ENCODE results near the gene DNMBP.

DNMBP gene

DNA sequence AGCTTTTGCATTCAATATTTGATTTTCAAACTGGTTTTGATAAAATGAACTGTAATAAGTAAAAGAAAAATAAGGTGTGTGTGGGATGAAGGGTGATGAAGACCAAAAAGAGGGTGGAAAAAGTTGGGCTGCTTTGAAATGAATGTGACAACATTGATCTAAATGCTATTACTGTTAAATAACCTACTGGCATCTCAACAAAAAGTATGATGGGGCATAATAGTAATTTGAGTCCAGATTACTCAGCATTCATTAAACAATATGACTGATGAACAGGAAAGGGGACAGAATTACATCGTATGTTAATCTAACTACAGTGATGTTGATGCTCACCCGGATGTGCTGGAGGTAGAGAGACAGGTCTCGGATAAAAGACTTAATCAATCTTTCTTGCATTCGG, 115.1 kb downstream of the DNMBP start:
- TF ChIP-seq SIN3A (IDR thresholded peaks at IDR 0.05; ENCODE audit: borderline replicate concordance, insufficient read depth, low read length) (no peak), POLR2AphosphoS5 (IDR thresholded peaks at IDR 0.05; ENCODE audit: low read depth, low read length) (no peak), TAF1 (IDR thresholded peaks at IDR 0.05; ENCODE audit: borderline replicate concordance, insufficient read depth, low read length) (no peak), FOXP2 (optimal IDR thresholded peaks at IDR 0.05; ENCODE audit: borderline replicate concordance, extremely low read depth, extremely low read length, insufficient read depth) (no peak)
- TF ChIP-seq, protein P1, sequence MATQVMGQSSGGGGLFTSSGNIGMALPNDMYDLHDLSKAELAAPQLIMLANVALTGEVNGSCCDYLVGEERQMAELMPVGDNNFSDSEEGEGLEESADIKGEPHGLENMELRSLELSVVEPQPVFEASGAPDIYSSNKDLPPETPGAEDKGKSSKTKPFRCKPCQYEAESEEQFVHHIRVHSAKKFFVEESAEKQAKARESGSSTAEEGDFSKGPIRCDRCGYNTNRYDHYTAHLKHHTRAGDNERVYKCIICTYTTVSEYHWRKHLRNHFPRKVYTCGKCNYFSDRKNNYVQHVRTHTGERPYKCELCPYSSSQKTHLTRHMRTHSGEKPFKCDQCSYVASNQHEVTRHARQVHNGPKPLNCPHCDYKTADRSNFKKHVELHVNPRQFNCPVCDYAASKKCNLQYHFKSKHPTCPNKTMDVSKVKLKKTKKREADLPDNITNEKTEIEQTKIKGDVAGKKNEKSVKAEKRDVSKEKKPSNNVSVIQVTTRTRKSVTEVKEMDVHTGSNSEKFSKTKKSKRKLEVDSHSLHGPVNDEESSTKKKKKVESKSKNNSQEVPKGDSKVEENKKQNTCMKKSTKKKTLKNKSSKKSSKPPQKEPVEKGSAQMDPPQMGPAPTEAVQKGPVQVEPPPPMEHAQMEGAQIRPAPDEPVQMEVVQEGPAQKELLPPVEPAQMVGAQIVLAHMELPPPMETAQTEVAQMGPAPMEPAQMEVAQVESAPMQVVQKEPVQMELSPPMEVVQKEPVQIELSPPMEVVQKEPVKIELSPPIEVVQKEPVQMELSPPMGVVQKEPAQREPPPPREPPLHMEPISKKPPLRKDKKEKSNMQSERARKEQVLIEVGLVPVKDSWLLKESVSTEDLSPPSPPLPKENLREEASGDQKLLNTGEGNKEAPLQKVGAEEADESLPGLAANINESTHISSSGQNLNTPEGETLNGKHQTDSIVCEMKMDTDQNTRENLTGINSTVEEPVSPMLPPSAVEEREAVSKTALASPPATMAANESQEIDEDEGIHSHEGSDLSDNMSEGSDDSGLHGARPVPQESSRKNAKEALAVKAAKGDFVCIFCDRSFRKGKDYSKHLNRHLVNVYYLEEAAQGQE (IDR thresholded peaks at IDR 0.05; ENCODE audit: insufficient read depth in 1 of 2, low read depth in 2 of 2, low read length in 2 of 2): no peak

DNA sequence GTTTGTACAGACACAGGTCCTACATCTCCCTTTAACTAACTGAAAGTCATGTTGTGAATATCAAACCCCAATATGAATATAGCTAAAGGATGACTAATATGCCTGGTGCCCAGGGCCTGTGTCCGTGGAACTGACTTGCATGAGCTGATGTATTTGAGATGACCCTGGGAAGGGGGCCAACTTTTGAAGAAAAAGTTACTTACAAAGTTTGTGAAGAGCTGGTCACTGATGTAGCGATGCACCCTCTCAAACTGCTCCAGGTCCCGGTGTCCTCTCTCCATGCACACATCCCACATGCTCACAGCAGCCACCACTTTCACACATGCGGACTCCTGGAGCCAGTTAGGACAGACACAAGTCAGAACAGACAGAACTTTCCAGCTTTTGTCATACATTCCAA, 121.1 kb downstream of the DNMBP start:
- TF ChIP-seq FOXP2 (optimal IDR thresholded peaks at IDR 0.05; ENCODE audit: borderline replicate concordance, extremely low read depth, extremely low read length, insufficient read depth): no peak

DNA sequence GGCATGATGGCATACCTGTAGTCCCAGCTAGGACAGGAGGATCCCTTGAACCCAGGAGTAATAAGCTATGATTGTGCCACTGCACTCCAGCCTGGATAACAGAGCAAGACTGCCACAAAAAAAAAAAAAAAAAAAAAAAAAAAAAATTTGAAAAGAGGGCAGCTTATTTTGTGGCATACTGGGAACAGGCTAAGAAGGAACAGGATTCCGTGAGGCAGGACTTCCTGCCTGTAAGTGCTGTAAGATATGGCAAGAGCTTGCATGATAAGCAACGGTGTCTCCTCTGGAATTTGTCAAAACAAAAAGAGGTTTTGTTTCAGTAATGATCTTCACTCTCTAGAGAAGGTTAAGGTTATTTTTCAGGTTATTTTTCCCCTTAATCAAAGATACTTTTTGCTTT, 126.2 kb downstream of the DNMBP start:
- TF ChIP-seq SIN3A (IDR thresholded peaks at IDR 0.05; ENCODE audit: borderline replicate concordance, insufficient read depth, low read length) (no peak), FOXP2 (optimal IDR thresholded peaks at IDR 0.05; ENCODE audit: borderline replicate concordance, extremely low read depth, extremely low read length, insufficient read depth) (no peak), TAF1 (IDR thresholded peaks at IDR 0.05; ENCODE audit: borderline replicate concordance, insufficient read depth, low read length) (no peak)

DNA sequence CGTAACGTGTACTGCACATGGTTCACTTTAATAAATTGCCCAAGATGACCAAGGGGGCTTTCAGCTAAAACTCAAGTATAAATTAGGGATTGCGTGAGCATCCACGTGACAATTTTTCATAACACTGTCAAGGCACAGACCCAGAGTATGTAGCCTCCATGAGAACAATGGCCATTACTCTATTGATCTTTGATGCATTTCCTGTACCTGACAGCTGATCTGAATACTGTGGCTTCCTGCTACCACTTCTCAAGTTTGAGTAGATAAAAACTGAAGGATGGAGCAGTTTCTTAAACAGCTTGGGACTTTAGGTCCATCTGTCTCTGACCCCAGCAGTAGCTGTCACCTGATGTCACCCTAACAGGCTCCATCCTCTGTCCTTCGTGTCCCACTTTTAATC, 128.4 kb downstream of the DNMBP start:
- TF ChIP-seq SIN3A (IDR thresholded peaks at IDR 0.05; ENCODE audit: borderline replicate concordance, insufficient read depth, low read length) (no peak), TAF1 (IDR thresholded peaks at IDR 0.05; ENCODE audit: borderline replicate concordance, insufficient read depth, low read length) (no peak), FOXP2 (optimal IDR thresholded peaks at IDR 0.05; ENCODE audit: borderline replicate concordance, extremely low read depth, extremely low read length, insufficient read depth) (no peak), POLR2AphosphoS5 (IDR thresholded peaks at IDR 0.05; ENCODE audit: low read depth, low read length) (no peak)
- TF ChIP-seq, protein P1 (IDR thresholded peaks at IDR 0.05; ENCODE audit: insufficient read depth in 1 of 2, low read depth in 2 of 2, low read length in 2 of 2): no peak

DNA sequence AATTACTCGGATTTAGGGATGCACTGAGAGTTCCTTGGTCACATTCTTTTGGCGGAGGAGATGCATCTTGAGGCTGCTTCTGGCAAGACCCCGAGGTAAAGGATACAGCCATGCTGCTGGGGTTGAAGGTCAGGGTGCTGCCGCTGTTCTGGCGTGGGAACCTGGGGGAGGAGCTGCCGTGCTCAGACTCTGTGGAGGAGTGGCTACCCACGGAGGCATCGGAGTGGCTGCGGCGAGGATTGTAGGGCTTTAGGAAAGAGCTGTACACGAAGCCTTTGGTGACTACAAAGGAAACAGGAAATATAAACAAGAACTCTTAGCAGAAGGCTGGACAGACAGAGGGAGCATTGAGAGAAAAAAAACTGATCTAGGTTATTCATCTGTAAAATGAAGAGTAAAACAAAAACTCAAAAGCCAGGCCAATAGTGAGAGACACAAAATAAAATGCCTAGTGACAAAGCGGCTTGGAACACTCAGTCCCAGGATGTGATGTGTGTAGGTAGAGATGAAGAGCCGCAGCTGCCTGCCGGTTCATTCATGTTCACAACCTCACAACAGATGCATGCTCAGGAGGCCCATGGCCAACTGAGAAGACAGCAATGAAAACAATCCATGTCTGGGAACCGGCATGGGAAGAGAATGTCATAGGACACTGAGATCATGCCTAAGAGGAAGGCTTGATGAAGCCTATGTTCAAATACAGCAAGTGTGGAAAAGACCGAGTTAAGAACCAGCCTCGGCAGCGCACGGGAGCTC, 129.5 kb downstream of the DNMBP start:
- TF ChIP-seq SIN3A (IDR thresholded peaks at IDR 0.05; ENCODE audit: borderline replicate concordance, insufficient read depth, low read length): no peak
- TF ChIP-seq, protein P1 (IDR thresholded peaks at IDR 0.05; ENCODE audit: insufficient read depth in 1 of 2, low read depth in 2 of 2, low read length in 2 of 2): no peak
- no peak for TF ChIP-seq TAF1 (IDR thresholded peaks at IDR 0.05; ENCODE audit: borderline replicate concordance, insufficient read depth, low read length)
- TF ChIP-seq FOXP2 (optimal IDR thresholded peaks at IDR 0.05; ENCODE audit: borderline replicate concordance, extremely low read depth, extremely low read length, insufficient read depth): no peak
- no peak for TF ChIP-seq POLR2AphosphoS5 (IDR thresholded peaks at IDR 0.05; ENCODE audit: low read depth, low read length)

DNA sequence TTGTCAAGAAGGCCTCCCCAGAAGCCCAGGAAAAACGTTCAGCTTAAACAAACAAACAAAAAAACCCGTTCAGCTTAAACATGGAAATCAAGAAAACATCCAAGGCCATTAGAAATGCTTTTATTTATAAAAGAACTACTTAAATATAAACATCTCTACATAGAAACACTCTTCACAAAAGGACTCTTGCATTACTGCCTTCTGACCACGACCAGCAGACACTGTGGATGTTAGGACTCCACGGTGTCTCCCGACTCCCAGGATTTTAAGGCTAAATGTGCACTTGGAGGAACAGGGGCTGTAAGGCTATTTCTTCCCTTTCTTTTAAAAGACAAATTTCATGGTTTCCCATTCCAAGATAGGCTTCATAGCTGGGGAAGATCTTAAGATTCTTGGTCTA, 134.3 kb downstream of the DNMBP start:
- TF ChIP-seq FOXP2 (optimal IDR thresholded peaks at IDR 0.05; ENCODE audit: borderline replicate concordance, extremely low read depth, extremely low read length, insufficient read depth): no peak
- TF ChIP-seq SIN3A (IDR thresholded peaks at IDR 0.05; ENCODE audit: borderline replicate concordance, insufficient read depth, low read length): no peak
- TF ChIP-seq POLR2AphosphoS5 (IDR thresholded peaks at IDR 0.05; ENCODE audit: low read depth, low read length): no peak
- TF ChIP-seq TAF1 (IDR thresholded peaks at IDR 0.05; ENCODE audit: borderline replicate concordance, insufficient read depth, low read length): no peak
- TF ChIP-seq, protein P1 (IDR thresholded peaks at IDR 0.05; ENCODE audit: insufficient read depth in 1 of 2, low read depth in 2 of 2, low read length in 2 of 2): no peak

All from PFSK-1 (cell line).